ENCODE data around the gene ESYT2. TPM values are rescaled to one million over a fixed set of nuclear protein-coding genes. Genes with fewer than 3 reads are reported as not detected.

Gene ESYT2
- total RNA-seq, 6 experiments from 2014 or later: 46.1 to 57.8 (median 52.5) TPM

- Mint-ChIP-seq H3K4me1 (ENCODE audit: low read depth) (no peaks in the 10 kb centered on the region), H3K27me3 (ENCODE audit: insufficient read depth) (no peaks in the 10 kb centered on the region), H3K9me3 (no peaks in the 10 kb centered on the region), H3K27ac (no peak overlapping the region), H3K36me3 (ENCODE audit: low read depth) (peaks cover 23% of the 10 kb centered on the region), H3K4me3 (no peak overlapping the region)
- TF ChIP-seq, protein P1, sequence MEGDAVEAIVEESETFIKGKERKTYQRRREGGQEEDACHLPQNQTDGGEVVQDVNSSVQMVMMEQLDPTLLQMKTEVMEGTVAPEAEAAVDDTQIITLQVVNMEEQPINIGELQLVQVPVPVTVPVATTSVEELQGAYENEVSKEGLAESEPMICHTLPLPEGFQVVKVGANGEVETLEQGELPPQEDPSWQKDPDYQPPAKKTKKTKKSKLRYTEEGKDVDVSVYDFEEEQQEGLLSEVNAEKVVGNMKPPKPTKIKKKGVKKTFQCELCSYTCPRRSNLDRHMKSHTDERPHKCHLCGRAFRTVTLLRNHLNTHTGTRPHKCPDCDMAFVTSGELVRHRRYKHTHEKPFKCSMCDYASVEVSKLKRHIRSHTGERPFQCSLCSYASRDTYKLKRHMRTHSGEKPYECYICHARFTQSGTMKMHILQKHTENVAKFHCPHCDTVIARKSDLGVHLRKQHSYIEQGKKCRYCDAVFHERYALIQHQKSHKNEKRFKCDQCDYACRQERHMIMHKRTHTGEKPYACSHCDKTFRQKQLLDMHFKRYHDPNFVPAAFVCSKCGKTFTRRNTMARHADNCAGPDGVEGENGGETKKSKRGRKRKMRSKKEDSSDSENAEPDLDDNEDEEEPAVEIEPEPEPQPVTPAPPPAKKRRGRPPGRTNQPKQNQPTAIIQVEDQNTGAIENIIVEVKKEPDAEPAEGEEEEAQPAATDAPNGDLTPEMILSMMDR (IDR thresholded peaks at IDR 0.05): no peak
- DNase-seq: no peak
Measured at GRCh38 chr7:158763454-158764033, 65.8 kb downstream of the ESYT2 start.

GRCh38 chr7:158761945-158762344 lies 67.4 kb downstream of the ESYT2 start:
- TF ChIP-seq, protein P1 (IDR thresholded peaks at IDR 0.05): no peak
- H3K4me3 Mint-ChIP-seq: no peak overlapping the region
- peaks cover 2% of the 10 kb centered on the region; the same call in 1 of the 2 replicates for H3K27me3 Mint-ChIP-seq (ENCODE audit: insufficient read depth)
- H3K36me3 Mint-ChIP-seq (ENCODE audit: low read depth): peaks cover 39% of the 10 kb centered on the region
- DNase-seq: no peak
- H3K4me1 Mint-ChIP-seq (ENCODE audit: low read depth): no peaks in the 10 kb centered on the region
- H3K9me3 Mint-ChIP-seq: no peaks in the 10 kb centered on the region
- H3K27ac Mint-ChIP-seq: no peak overlapping the region

GRCh38 chr7:158760936-158761335 lies 68.4 kb downstream of the ESYT2 start:
- Mint-ChIP-seq H3K27me3 (ENCODE audit: insufficient read depth) (peaks cover 2% of the 10 kb centered on the region; the same call in 1 of the 2 replicates), H3K27ac (no peak overlapping the region), H3K36me3 (ENCODE audit: low read depth) (peaks cover 43% of the 10 kb centered on the region), H3K4me1 (ENCODE audit: low read depth) (no peaks in the 10 kb centered on the region), H3K4me3 (no peak overlapping the region), H3K9me3 (no peaks in the 10 kb centered on the region)
- TF ChIP-seq, protein P1 (IDR thresholded peaks at IDR 0.05): peak; percentile 44
- DNase-seq: no peak

GRCh38 chr7:158760445-158760764 lies 68.9 kb downstream of the ESYT2 start:
- no peak overlapping the region for H3K4me3 Mint-ChIP-seq
- H3K4me1 Mint-ChIP-seq (ENCODE audit: low read depth): no peaks in the 10 kb centered on the region
- peaks cover 43% of the 10 kb centered on the region for H3K36me3 Mint-ChIP-seq (ENCODE audit: low read depth)
- H3K27me3 Mint-ChIP-seq (ENCODE audit: insufficient read depth): peaks cover 2% of the 10 kb centered on the region; the same call in 1 of the 2 replicates
- no peaks in the 10 kb centered on the region for H3K9me3 Mint-ChIP-seq
- H3K27ac Mint-ChIP-seq: no peak overlapping the region
- TF ChIP-seq, protein P1 (IDR thresholded peaks at IDR 0.05): no peak
- no peak for DNase-seq

- peaks cover 5% of the 10 kb centered on the region; the same call in 1 of the 2 replicates for H3K4me1 Mint-ChIP-seq (ENCODE audit: low read depth)
- TF ChIP-seq, protein P1 (IDR thresholded peaks at IDR 0.05): no peak
- H3K27me3 Mint-ChIP-seq (ENCODE audit: insufficient read depth): peaks cover 2% of the 10 kb centered on the region; the same call in 1 of the 2 replicates
- DNase-seq: no peak
- no peaks in the 10 kb centered on the region for H3K9me3 Mint-ChIP-seq
- H3K27ac Mint-ChIP-seq: no peak overlapping the region
- H3K4me3 Mint-ChIP-seq: no peak overlapping the region
- peaks cover 46% of the 10 kb centered on the region for H3K36me3 Mint-ChIP-seq (ENCODE audit: low read depth)
Measured at GRCh38 chr7:158759749-158760444, 69.4 kb downstream of the ESYT2 start.

Measured in HFFc6 (cell line).